ENCODE data around the gene SETMAR.

GRCh38 chr3:4303187-4304123 is at the start of gene SETMAR:
- TF ChIP-seq POLR2AphosphoS5 (IDR thresholded peaks at IDR 0.05; ENCODE audit: low read depth, low read length) (peak; percentile 79), POLR2A (IDR thresholded peaks at IDR 0.05; ENCODE audit: low read depth, low read length) (peak; percentile 84)
